Measurements from ENCODE around the gene HDGFL2.
"Not testable (repeated sequence)": the region's sequence is repeated elsewhere in the genome, so short reads cannot be mapped to it uniquely, and the experiment has no call there.

The HDGFL2 gene

GRCh38 chr19:4533334-4533733 lies 61.2 kb downstream of the HDGFL2 start:
- no peak for DNase-seq (ENCODE audit: low read depth, low spot score)

- no peak for DNase-seq (ENCODE audit: low read depth, low spot score)
These were observed 61.8 kb downstream of the HDGFL2 start for GRCh38 chr19:4533835-4534424.

GRCh38 chr19:4534836-4535658 lies 63.0 kb downstream of the HDGFL2 start, which contains the start of gene PLIN5:
PLIN5 (minus strand) TSS chr19:4535224; CDS start chr19:4534074, 1,150 bp downstream.
- no peak for DNase-seq (ENCODE audit: low read depth, low spot score)

- no peak for DNase-seq (ENCODE audit: low read depth, low spot score)
These were observed 64.7 kb downstream of the HDGFL2 start for GRCh38 chr19:4536798-4537197.

GRCh38 chr19:4537953-4538600 lies 66.0 kb downstream of the HDGFL2 start:
- no peak for DNase-seq (ENCODE audit: low read depth, low spot score)

GRCh38 chr19:4538601-4538954 lies 66.5 kb downstream of the HDGFL2 start:
- no peak for DNase-seq (ENCODE audit: low read depth, low spot score)

- no peak for DNase-seq (ENCODE audit: low read depth, low spot score)
These were observed 67.1 kb downstream of the HDGFL2 start for GRCh38 chr19:4539169-4539692.

- DNase-seq (ENCODE audit: low read depth, low spot score): no peak
These were observed 67.8 kb downstream of the HDGFL2 start, which contains the start of gene LRG1 for GRCh38 chr19:4539693-4540581. LRG1 (minus strand) TSS chr19:4540036; CDS start chr19:4540013, 23 bp downstream.

GRCh38 chr19:4541114-4541805 lies 69.2 kb downstream of the HDGFL2 start:
- no peak for DNase-seq (ENCODE audit: low read depth, low spot score)

- not testable (repeated sequence) for DNase-seq (ENCODE audit: low read depth, low spot score)
These were observed 69.7 kb downstream of the HDGFL2 start for GRCh38 chr19:4541806-4542145.

- no peak for DNase-seq (ENCODE audit: low read depth, low spot score)
These were observed 71.1 kb downstream of the HDGFL2 start for GRCh38 chr19:4542896-4543841.

- DNase-seq (ENCODE audit: low read depth, low spot score): no peak
These were observed 71.9 kb downstream of the HDGFL2 start for GRCh38 chr19:4543842-4544647.

- DNase-seq (ENCODE audit: low read depth, low spot score): no peak
These were observed 75.5 kb downstream of the HDGFL2 start for GRCh38 chr19:4547303-4548237.

- DNase-seq (ENCODE audit: low read depth, low spot score): no peak
These were observed 76.1 kb downstream of the HDGFL2 start for GRCh38 chr19:4548238-4548584.

- no peak for DNase-seq (ENCODE audit: low read depth, low spot score)
These were observed 77.9 kb downstream of the HDGFL2 start for GRCh38 chr19:4550018-4550417.

GRCh38 chr19:4550479-4551050 lies 78.5 kb downstream of the HDGFL2 start:
- DNase-seq (ENCODE audit: low read depth, low spot score): no peak
